GM18907 (cell line): ENCODE measurements around the gene SWI5.

Experiments used
- ATAC-seq: cut with Tn5 transposase; IDR thresholded peaks from one replicate; pipeline ENCODE4 v1.9.1; 2021; ENCODE audit warnings: mild to moderate bottlenecking, moderate library complexity; ENCODE audit not compliant: unreplicated experiment

The SWI5 gene

GRCh38 chr9:128251732-128252100 is 24.4 kb upstream of the SWI5 start:
- ATAC-seq = no peak

- ATAC-seq = no peak
Measured at GRCh38 chr9:128252317-128253139, 23.5 kb upstream of the SWI5 start.

GRCh38 chr9:128253140-128253990 is 22.7 kb upstream of the SWI5 start:
- no peak for ATAC-seq

- ATAC-seq = no peak
Measured at GRCh38 chr9:128253991-128254346, 22.1 kb upstream of the SWI5 start.

DNA sequence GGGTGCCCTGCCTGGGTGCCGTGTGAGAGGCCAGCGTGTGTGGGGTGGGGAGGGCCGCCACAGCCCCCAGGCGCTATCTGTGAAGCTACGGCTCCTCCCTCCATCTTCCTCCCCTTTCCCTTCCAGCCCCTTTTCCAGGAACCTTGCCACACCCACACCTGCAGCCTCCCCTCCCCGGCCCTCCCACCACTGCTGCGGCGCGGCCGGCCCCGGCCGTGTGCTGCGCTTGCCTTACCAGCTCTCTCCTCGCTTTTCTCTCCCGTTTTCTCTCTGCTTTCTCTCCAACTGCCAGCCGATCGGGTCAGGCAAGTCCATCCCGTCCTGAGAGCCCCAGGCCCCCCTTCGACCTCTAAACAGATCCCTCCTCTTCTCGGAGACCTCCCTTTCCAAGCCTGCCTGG is 21.7 kb upstream of the SWI5 start:
- no peak for ATAC-seq

GRCh38 chr9:128254855-128255759 is 21.0 kb upstream of the SWI5 start:
- no peak for ATAC-seq

DNA sequence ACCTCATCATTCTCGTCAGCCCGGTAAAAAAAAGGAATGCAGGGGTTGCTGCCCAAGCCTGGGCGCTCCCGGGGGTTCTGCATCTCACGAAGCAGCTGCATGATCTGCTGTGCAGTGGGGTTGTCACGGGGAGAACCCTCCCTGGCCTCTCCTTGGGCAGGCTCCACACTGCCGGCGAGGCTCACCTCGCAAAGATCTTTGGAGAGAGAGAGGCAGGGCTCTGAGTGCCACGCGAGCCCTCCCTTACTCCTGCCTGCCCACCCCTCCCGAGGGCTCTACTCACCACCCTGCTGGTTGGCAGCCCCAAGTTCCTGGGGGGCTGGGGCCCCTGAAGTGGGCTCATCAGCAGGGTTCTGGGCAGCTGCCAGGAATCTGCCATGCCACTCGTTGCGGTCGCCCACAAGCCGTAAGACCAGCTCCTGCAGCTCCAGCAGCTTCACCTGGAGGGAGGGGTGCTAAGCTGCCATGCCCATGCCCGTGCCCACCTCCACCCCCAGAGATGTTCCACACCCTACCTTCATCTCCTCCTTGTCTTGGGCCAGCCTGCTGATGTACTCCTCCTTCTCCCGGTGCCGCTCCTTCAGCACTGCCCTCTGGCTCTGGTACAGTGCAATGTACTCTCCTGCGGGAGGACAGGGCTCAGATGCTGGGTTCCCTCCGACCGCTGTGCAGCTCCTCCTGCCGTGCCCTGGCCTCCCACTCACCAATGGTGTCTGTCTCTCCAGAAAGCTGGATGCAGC is 18.8 kb upstream of the SWI5 start:
- ATAC-seq = no peak

GRCh38 chr9:128257907-128258306 is 18.2 kb upstream of the SWI5 start:
- no peak for ATAC-seq

GRCh38 chr9:128258326-128258725 is 17.8 kb upstream of the SWI5 start:
- no peak for ATAC-seq

- ATAC-seq = no peak
Measured at GRCh38 chr9:128259156-128259555, 16.9 kb upstream of the SWI5 start.

DNA sequence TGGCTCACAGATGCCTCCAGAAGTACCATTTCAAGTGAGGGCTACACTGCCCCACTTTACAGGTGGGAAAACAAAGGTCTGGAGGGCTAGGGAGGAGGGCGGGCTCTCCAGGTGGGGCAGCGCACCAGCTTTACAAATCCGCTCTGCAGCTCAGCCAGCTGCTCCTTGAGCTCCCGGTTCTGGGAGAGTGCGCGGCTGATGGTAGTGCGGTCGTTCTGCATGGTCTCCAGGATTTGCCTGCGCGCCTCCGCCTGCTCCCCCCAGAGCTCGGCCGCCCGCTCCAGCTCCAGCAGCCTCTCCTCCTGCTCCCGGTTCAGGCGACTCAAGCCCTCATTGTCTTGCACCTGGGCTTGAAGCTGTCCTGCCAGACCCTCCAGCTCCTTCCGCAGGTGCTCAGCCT is 15.7 kb upstream of the SWI5 start:
- ATAC-seq = no peak

DNA sequence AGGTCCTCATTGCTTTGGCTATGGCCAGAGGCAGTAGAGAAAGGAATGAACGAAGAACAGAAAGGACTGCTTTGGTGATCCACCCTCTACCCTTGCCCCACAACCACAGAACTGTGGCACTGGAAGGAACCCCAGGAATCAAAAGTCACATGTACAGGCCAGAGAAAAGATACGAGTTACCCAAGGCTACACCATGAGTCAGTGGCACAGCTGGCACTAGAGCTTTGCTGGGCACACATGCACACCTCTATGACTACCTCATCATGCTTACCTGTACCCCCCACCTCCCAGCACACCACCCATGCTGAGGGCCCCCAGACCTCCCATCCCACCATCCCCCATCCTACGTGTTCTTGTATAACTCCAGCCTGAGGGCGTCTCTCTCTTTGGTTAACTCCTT is 13.4 kb upstream of the SWI5 start:
- no peak for ATAC-seq

GRCh38 chr9:128265348-128265847 is 10.7 kb upstream of the SWI5 start:
- ATAC-seq = no peak

- no peak for ATAC-seq
Measured at GRCh38 chr9:128266868-128267590, 9.0 kb upstream of the SWI5 start.

- ATAC-seq = no peak
Measured at GRCh38 chr9:128271112-128271511, 5.0 kb upstream of the SWI5 start.

DNA sequence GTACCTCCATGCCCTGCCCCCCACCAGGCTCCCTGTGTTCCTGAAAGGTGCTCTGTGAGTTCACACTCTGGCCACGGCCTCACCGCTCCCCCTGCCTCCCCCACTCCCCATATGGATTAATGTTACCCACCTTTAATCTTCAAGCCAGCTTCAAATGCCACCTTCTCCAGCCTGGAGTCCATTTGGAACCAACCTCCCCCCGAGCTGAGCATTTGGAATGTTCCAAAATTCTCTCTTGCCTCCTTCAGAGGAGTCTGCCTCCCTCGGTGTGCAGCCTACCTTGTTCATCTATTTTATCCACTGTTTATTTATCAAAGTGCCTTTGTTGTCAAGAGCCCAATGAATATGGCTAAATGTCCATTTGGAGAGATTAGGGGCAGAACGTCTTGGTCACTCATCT is 4.6 kb upstream of the SWI5 start:
- no peak for ATAC-seq

DNA sequence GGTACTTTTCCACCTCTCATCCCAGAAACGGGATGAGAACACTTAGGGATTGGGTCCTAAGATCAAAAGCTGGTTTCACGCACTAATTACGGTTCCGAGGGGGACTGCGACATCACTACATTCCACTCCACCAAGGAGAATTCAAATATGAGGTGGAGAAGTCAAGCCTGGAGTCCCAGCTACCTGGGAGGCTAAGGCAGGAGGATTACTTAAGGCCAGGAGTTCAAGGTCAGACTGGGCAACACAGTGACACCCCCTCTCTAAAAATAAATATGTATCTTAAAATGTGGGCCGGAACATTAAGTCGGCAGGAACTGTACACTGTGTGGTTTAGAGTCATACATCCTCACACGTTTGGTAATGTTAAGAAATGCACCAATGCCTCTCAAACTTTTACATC is 1.8 kb upstream of the SWI5 start:
- no peak for ATAC-seq

GRCh38 chr9:128275198-128276007 is 673 bp upstream of the SWI5 start, which contains the start of gene GOLGA2:
TSS of gene GOLGA2 (minus strand) at chr9:128276007. CDS start at chr9:128275976, 31 bp downstream.
- peak; percentile 56 for ATAC-seq
